ENCODE data around the gene PLA2G5.

- TF ChIP-seq CTCF (conservative IDR thresholded peaks at IDR 0.05), result no peak
- TF ChIP-seq ZFX (IDR thresholded peaks at IDR 0.05), result no peak
These were observed 53.9 kb downstream of the PLA2G5 start for GRCh38 chr1:20123722-20124455.
